Right atrium auricular region (tissue), 2 donors: ENCODE results near the gene MATK. TPM values are rescaled to one million over a fixed set of nuclear protein-coding genes. Genes with fewer than 3 reads are reported as not detected.

Source experiments
- DNase-seq: peaks from one replicate; pipeline ENCODE4 v3.0.0-alpha.2; 2019; ENCODE audit warnings: low spot score
- H3K27ac ChIP-seq, 2 donors: fragments of 200-600 bp; sonication (generic); 1 replicate in 1 of 2; 2 replicates in 1 of 2; pipeline ENCODE4 v1.5.1; 2016 to 2019
- H3K27me3 ChIP-seq, 2 donors: fragments of 200-600 bp; sonication (generic); one replicate each; pipeline versions ENCODE4 v1.5.1 to v1.6.0; 2017 to 2019
- H3K36me3 ChIP-seq: fragments of 200-600 bp; sonication (generic); one replicate; pipeline ENCODE4 v1.5.1; 2016
- H3K4me1 ChIP-seq, 2 donors: fragments of 200-600 bp; sonication (generic); one replicate each; pipeline versions ENCODE4 v1.5.1 to v1.6.0; 2017 to 2019
- H3K4me3 ChIP-seq, 2 donors: fragments of 200-600 bp; sonication (generic); 1 replicate in 1 of 2; 2 replicates in 1 of 2; pipeline ENCODE4 v1.5.1; 2017 to 2019; ENCODE audit warnings: mild to moderate bottlenecking in 1 of 2, moderate library complexity in 1 of 2
- H3K9me3 ChIP-seq, 2 donors: fragments of 200-600 bp; sonication (generic); one replicate each; pipeline ENCODE4 v1.5.1; 2019
- CTCF ChIP-seq, 2 donors: fragments of 200-600 bp; sonication (generic); IDR thresholded peaks; one replicate each; pipeline ENCODE4 v1.5.1; 2019; ENCODE audit warnings: antibody characterized with exemption in 2 of 2
- total RNA-seq, 2 donors: library from RNA; depleted of rRNA; stranded (reverse); fragments of >200 nt; gene quantifications; one replicate each; pipeline ENCODE4 v1.1.0, GENCODE V29; 2016

MATK gene
- total RNA-seq, 2 donors from 2014 or later: 0.26 to 1.5 TPM

- Histone ChIP-seq H3K27ac (no peak overlapping the region), H3K4me1 (peaks cover 0 to 11% of the 10 kb centered on the region in 2 donors), H3K27me3 (peaks cover 0 to 6% of the 10 kb centered on the region in 2 donors), H3K36me3 (no peaks in the 10 kb centered on the region), H3K4me3 (peak overlapping the region in 1 of 2 donors; percentile 21), H3K9me3 (peaks cover 0 to 10% of the 10 kb centered on the region in 2 donors)
- DNase-seq: no peak
- TF ChIP-seq CTCF (IDR thresholded peaks at IDR 0.05): no peak
Measured at GRCh38 chr19:3800996-3801395, 14.8 kb upstream of the MATK start.

- Histone ChIP-seq H3K36me3 (no peaks in the 10 kb centered on the region), H3K9me3 (peaks cover 0 to 12% of the 10 kb centered on the region in 2 donors)
- DNase-seq: no peak
Measured at GRCh38 chr19:3798137-3798536, 12.0 kb upstream of the MATK start.

GRCh38 chr19:3796358-3796757 is 10.2 kb upstream of the MATK start:
- peaks cover 0 to 3% of the 10 kb centered on the region in 2 donors for H3K4me1 ChIP-seq
- DNase-seq: no peak
- no peak overlapping the region for H3K4me3 ChIP-seq
- no peak for TF ChIP-seq CTCF (IDR thresholded peaks at IDR 0.05)
- no peaks in the 10 kb centered on the region for H3K36me3 ChIP-seq
- no peaks in the 10 kb centered on the region for H3K27me3 ChIP-seq
- peaks cover 0 to 12% of the 10 kb centered on the region in 2 donors for H3K9me3 ChIP-seq
- no peak overlapping the region for H3K27ac ChIP-seq

More at GRCh38 chr19:3798137-3798536, 12.0 kb upstream of the MATK start:
- no peak overlapping the region for H3K27ac ChIP-seq
- no peak overlapping the region for H3K4me3 ChIP-seq
- peaks cover 0 to 11% of the 10 kb centered on the region in 2 donors for H3K4me1 ChIP-seq
- TF ChIP-seq CTCF (IDR thresholded peaks at IDR 0.05): no peak
- H3K27me3 ChIP-seq: peaks cover 0 to 6% of the 10 kb centered on the region in 2 donors

- TF ChIP-seq CTCF (IDR thresholded peaks at IDR 0.05): no peak
- DNase-seq: no peak
- no peaks in the 10 kb centered on the region for H3K27me3 ChIP-seq
- no peak overlapping the region for H3K27ac ChIP-seq
- H3K4me3 ChIP-seq: no peak overlapping the region
- peaks cover 0 to 21% of the 10 kb centered on the region in 2 donors for H3K9me3 ChIP-seq
- no peaks in the 10 kb centered on the region for H3K4me1 ChIP-seq
- H3K36me3 ChIP-seq: no peaks in the 10 kb centered on the region
Measured at GRCh38 chr19:3793799-3794198, 7.6 kb upstream of the MATK start.

- no peak for TF ChIP-seq CTCF (IDR thresholded peaks at IDR 0.05)
- Histone ChIP-seq H3K27me3 (no peaks in the 10 kb centered on the region), H3K4me3 (no peak overlapping the region), H3K9me3 (peaks cover 0 to 21% of the 10 kb centered on the region in 2 donors), H3K27ac (no peak overlapping the region), H3K4me1 (no peaks in the 10 kb centered on the region), H3K36me3 (no peaks in the 10 kb centered on the region)
- no peak for DNase-seq
Measured at GRCh38 chr19:3792114-3792513, 5.9 kb upstream of the MATK start.

GRCh38 chr19:3790941-3791340 is 4.8 kb upstream of the MATK start:
- peaks cover 0 to 10% of the 10 kb centered on the region in 2 donors for H3K9me3 ChIP-seq
- no peaks in the 10 kb centered on the region for H3K36me3 ChIP-seq
- H3K4me1 ChIP-seq: peaks cover 0 to 2% of the 10 kb centered on the region in 2 donors
- H3K27ac ChIP-seq: no peak overlapping the region
- TF ChIP-seq CTCF (IDR thresholded peaks at IDR 0.05): no peak
- no peak overlapping the region for H3K4me3 ChIP-seq
- H3K27me3 ChIP-seq: no peaks in the 10 kb centered on the region
- DNase-seq: no peak
